ENCODE measurements around the gene NUDT19.
"Not testable (repeated sequence)": the region's sequence is repeated elsewhere in the genome, so short reads cannot be mapped to it uniquely, and the experiment has no call there.

Gene NUDT19

GRCh38 chr19:32675720-32676185, 15.9 kb upstream of the NUDT19 start, which contains the start of gene RGS9BP:
RGS9BP (plus strand) TSS chr19:32675848; CDS start chr19:32676264, 416 bp downstream.
- peak; percentile 66 for DNase-seq (ENCODE audit: low spot score)

DNA sequence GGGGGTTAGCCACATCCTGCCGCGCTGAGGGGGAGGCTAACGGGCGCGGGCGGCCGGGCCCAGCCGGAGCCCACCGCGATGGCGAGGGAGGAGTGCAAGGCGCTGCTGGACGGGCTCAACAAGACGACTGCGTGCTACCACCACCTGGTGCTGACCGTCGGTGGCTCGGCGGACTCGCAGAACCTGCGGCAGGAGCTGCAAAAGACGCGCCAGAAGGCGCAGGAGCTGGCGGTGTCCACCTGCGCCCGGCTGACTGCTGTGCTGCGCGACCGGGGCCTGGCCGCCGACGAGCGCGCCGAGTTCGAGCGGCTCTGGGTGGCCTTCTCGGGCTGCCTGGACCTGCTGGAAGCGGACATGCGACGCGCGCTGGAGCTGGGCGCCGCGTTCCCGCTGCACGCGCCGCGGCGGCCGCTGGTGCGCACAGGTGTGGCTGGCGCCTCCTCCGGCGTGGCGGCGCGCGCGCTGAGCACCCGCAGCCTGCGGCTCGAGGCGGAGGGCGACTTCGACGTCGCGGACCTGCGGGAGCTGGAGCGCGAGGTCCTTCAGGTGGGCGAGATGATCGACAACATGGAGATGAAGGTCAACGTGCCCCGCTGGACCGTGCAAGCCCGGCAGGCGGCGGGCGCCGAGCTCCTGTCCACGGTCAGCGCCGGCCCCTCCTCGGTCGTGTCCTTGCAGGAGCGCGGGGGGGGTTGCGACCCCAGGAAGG, 15.3 kb upstream of the NUDT19 start:
- peak; percentile 26 for DNase-seq (ENCODE audit: low spot score)

DNA sequence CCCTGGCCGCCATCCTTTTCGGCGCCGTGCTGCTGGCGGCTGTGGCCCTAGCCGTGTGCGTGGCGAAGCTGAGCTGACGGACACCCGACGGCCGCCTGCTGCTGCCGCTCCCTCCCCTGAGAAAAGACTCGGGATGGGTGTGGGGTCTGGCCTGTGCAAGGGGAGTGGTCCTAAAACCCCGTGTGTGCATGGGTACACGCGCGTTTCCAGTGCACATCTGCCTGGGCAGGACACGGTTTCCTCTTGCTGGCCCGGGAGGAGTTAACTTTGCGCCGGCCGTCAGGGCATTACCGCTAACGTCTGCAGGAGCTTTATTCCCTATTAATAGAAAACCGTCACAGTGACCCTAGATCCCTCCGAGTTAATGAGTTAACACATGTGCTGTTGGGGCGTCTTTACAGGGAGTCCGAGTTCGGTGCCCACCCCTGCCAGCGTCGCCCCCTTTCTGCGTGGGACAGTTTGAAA, 14.7 kb upstream of the NUDT19 start:
- DNase-seq (ENCODE audit: low spot score) = no peak

DNA sequence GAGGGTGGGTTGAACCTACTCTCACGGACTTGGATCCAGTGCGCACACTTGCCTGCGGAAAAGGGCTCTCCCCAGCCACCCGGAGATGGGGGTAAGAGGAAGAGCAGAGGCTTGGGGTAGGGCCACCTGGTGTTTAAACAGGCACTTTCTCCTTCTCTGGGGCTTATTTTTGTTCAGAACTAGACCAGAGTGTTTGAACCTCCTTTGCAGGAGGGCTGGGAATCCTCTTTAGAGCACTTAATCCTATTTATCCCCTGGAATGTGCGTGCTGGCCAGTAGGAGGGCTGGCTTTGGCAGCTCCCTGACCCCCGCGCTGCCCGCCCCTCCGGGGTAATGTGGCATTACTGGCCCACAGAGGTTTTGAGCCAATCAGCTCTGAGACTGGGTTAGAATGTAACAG, 14.0 kb upstream of the NUDT19 start:
- DNase-seq (ENCODE audit: low spot score) = no peak

GRCh38 chr19:32680986-32681385, 10.6 kb upstream of the NUDT19 start:
- DNase-seq (ENCODE audit: low spot score) = no peak

DNA sequence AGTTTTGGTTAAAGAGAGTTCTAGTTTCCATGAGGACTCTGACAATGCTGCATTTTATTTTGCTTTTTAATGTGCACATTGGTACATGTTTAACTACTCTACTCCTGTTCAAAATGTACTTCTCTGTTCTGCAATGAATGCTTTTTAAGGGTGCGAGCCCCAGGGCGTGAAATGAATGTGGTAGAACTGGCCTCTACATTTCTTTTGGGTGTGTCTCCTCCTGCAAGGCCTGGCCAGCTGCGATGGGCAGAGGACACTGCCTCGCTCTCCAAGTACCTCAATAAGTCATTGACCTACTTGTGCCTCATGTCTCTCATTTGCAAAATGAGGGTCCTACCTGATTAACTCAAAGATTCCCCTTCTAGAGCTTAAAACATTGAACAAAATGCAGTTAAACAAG, 9.3 kb upstream of the NUDT19 start:
- DNase-seq (ENCODE audit: low spot score) = no peak

GRCh38 chr19:32686847-32687475, 4.7 kb upstream of the NUDT19 start:
- DNase-seq (ENCODE audit: low spot score) = no peak

- no peak for DNase-seq (ENCODE audit: low spot score)
These were observed 3.9 kb upstream of the NUDT19 start for GRCh38 chr19:32687681-32688080.

- DNase-seq (ENCODE audit: low spot score) = no peak
These were observed 3.3 kb upstream of the NUDT19 start for GRCh38 chr19:32688311-32688710.

- peak; percentile 79 for DNase-seq (ENCODE audit: low spot score)
These were observed 518 bp downstream of the NUDT19 start for GRCh38 chr19:32691952-32692726.

GRCh38 chr19:32692727-32693061, 1.1 kb downstream of the NUDT19 start:
- no peak for DNase-seq (ENCODE audit: low spot score)

DNA sequence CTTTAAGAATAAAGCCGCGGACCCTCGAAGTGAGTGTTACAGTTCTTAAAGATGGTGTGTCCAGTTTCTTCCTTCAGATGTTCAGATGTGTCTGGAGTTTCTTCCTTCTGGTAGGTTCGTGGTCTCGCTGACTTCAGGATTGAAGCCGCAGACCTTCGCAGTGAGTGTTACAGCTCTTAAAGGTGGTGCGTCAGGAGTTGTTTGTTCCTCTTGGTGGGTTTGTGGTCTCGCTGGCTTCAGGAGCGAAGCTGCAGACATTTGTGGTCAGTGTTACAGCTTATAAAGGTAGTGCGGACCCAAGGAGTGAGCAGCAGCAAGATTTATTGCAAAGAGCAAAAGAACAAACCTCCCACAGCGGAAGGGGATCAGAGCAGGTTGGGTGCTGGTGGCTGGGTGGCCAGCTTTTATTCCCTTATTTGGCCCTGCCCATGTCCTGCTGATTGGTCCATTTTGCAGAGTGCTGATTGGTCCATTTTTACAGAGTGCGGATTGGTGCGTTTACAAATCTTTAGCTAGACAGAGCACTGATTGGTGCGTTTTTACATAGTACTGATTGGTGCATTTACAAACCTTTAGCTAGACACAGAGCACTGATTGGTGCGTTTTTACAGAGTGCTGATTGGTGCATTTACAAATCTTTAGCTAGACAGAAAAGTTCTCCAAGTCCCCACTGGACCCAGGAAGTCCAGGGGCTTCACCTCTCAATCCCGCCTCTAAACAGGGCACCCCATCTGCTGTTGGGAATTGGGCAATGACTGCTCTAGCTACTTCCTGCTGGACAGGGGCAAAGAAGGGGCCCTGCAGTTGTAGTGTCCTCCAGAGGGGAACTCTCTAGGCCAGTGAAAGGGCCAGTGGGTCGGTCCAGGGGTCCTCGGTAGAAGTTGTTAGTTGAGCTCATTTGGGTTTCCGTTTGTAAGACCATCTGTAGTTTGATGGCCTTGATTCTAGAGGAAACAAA, 1.8 kb downstream of the NUDT19 start:
- peak; percentile 18 for DNase-seq (ENCODE audit: low spot score)

DNA sequence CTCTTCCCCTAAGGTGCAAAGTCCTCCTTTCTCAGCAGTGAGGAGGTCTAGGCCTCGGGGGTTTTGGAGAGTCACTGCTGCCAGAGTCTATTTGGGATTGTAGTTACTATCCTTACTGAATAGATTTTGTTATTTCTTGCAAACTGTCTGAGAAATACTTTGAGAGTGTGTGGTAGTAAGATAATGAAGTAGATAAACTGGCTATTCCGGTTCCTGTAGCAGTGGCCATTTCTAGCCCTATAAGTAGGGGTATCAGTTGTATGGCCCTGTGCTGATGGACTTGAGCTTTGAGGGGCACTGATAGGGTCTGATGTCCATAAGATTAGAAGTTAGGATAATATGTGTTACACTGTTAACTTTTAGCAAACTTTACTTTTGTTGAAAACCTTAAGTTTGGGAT, 2.7 kb downstream of the NUDT19 start:
- DNase-seq (ENCODE audit: low spot score) = not testable (repeated sequence)

- not testable (repeated sequence) for DNase-seq (ENCODE audit: low spot score)
These were observed 3.2 kb downstream of the NUDT19 start for GRCh38 chr19:32694851-32695250.

DNA sequence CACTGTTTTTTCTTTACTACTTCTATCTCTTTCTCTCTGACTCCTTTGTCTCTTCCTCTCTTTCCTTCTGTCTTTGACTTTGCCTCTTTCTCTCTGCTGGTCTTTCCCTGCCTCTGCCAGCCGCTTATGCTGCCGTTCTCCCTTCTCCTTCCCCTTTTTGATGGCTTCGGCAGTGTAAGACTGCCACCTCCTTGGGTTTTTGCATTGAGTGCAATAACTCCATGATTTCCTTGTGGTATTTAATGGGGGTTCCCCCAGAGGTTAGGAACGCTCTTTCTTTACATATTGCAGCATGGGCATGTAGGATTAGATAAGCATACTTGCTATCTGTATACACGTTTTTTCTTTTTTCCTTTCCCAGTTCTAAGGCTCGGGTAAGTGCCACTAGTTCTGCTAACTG, 3.9 kb downstream of the NUDT19 start:
- DNase-seq (ENCODE audit: low spot score) = not testable (repeated sequence)

DNA sequence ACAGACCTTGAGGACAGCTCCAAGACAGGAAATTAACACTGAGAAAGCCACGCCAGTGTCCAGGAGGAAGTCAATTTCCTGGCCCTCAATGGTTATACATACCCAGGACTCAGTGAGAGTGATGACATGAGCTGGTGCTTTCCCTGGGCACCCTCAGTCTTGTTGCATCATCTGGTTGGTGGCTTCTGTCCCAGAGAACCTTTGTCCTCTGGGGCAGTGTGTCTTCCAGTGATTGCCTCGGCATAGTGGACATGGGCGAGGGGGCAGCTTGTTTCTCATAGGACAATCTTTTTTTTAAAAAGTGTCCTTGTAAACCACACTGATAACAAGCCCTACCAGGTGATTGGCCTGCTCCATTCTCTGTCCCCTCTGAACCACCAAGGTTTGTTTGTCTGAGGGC, 5.2 kb downstream of the NUDT19 start:
- peak; percentile 36 for DNase-seq (ENCODE audit: low spot score)

GRCh38 chr19:32700129-32700528, 8.5 kb downstream of the NUDT19 start:
- not testable (repeated sequence) for DNase-seq (ENCODE audit: low spot score)

GRCh38 chr19:32702010-32702409, 10.4 kb downstream of the NUDT19 start:
- no peak for DNase-seq (ENCODE audit: low spot score)

DNA sequence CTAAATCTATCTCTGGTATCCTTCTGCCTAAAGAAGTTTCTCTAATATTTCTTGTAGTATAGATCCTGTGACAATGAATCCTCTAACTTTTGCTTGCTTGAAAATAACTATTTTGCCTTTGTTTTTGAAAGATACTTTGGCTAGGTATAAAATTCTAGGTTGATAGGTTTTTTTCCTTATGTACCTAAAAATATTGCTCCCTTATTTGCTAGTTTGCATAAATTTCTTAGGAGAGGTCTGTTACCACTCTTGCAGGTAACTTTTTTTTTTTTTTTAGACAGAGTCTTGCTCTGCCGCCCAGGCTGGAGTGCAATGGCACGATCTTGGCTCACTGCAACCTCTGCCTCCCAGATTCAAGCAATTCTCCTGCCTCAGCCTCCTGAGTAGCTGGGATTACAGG, 12.4 kb downstream of the NUDT19 start:
- not testable (repeated sequence) for DNase-seq (ENCODE audit: low spot score)

DNA sequence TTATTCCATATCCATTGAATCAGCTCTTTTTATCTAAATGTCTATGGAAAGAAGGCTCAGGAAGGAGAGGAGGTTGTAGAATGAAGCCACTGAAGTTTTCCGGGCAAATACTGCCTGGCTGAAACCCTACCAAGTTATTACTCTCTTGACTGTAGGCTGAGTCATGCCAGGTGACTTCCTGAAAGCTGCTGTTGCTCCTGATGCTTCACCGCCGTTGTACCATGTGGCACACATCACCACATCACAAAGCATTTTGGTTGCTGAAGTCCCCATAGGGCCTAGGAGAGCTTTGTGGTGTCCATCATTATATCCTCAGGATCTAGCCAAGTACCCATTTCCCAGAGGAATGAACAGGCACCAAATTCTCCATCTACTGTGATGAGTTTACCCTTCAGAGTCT, 16.8 kb downstream of the NUDT19 start:
- peak; percentile 48 for DNase-seq (ENCODE audit: low spot score)

GRCh38 chr19:32709032-32709431, 17.4 kb downstream of the NUDT19 start:
- no peak for DNase-seq (ENCODE audit: low spot score)

GRCh38 chr19:32711747-32712146, 20.1 kb downstream of the NUDT19 start:
- no peak for DNase-seq (ENCODE audit: low spot score)

Measured in kidney tubule cell (primary cell).